ENCODE measurements around the gene VWA2. TPM values are rescaled to one million over a fixed set of nuclear protein-coding genes. Genes with fewer than 3 reads are reported as not detected.

The VWA2 gene
- not detected for total RNA-seq
- long read RNA-seq = 0 reads

DNA sequence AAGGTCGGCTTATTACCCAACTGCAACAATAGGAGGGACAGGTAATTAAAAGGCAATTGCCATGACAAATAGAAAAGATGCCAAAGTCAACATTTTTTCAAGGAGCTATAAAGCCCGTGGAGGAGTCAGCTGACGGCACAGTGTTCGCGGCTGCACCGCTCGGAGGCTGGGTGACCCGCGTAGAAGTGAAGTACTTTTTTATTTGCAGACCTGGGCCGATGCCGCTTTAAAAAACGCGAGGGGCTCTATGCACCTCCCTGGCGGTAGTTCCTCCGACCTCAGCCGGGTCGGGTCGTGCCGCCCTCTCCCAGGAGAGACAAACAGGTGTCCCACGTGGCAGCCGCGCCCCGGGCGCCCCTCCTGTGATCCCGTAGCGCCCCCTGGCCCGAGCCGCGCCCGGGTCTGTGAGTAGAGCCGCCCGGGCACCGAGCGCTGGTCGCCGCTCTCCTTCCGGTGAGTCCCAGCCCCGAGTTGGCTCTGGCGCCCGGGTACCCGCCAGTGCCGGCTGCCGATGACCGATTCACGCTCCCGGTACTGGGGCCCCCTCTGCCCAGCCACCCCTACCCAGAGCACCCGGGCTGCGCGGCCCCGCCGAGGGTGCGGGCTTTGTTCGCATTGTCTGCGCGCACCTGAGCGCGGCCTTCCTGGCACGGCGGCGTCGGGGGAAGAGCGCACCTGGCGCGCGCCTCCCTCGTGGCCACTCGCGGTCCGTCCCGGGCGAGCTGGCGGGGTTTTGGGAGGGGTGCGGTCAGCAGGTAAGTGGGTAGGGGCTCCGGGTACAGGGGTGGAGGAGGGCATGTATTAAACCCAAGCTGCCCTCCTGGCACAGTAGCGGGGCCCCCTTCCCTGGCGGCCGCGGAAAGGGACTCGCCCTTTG is at the start of gene VWA2:
TSS of gene VWA2 (plus strand) at position 138 of the 877 bp plus-strand sequence. CDS start 9,460 bp downstream, outside the sequence.
- Histone ChIP-seq H3K36me3 (no peaks in the 10 kb centered on the region), H3K4me1 (peaks cover 25% of the 10 kb centered on the region), H3K9me3 (replicated peaks) (no peaks in the 10 kb centered on the region), H3K27me3 (ENCODE audit: low read depth) (peaks cover 95% of the 10 kb centered on the region), H3K4me3 (peak within 1 kb of the TSS; percentile 68), H3K27ac (replicated peaks) (no peak within 1 kb of the TSS)
- peak; percentile 23 for DNase-seq
- intact Hi-C loops (cut with micrococcal nuclease) = no loop called here
- peak; percentile 45 for TF ChIP-seq CTCF (IDR thresholded peaks at IDR 0.05; ENCODE audit: borderline replicate concordance)

GRCh38 chr10:114189700-114190099 is 49.4 kb upstream of the VWA2 start:
- Histone ChIP-seq H3K4me3 (no peak overlapping the region), H3K4me1 (no peaks in the 10 kb centered on the region), H3K27me3 (ENCODE audit: low read depth) (no peaks in the 10 kb centered on the region), H3K9me3 (replicated peaks) (no peaks in the 10 kb centered on the region), H3K36me3 (no peaks in the 10 kb centered on the region), H3K27ac (replicated peaks) (no peak overlapping the region)
- DNase-seq = no peak
- intact Hi-C loops (cut with micrococcal nuclease) = no loop called here
- TF ChIP-seq CTCF (IDR thresholded peaks at IDR 0.05; ENCODE audit: borderline replicate concordance) = no peak

DNA sequence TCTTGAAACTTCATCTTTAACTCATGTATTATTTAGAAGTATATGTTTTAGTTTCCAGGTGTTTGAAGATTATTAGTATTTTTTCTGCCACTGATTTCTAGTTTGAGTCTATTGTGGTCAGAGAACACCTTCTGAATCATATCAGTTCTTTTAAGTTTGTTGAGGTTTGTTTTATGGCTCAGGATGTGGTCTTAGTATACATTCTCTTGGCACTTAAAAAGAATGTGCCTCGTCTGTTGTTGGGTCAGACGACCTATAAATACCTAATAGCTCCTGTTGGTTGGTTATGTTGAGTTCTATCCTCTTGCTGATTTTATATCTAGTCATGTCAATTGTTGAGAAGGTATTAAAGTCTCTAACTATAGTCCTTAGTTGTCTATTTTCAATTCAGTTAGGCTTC is 44.0 kb upstream of the VWA2 start:
- no peaks in the 10 kb centered on the region for H3K36me3 ChIP-seq
- no peaks in the 10 kb centered on the region for H3K4me1 ChIP-seq
- no peak overlapping the region for H3K27ac ChIP-seq (replicated peaks)
- no peak for DNase-seq
- no peak overlapping the region for H3K4me3 ChIP-seq
- H3K9me3 ChIP-seq (replicated peaks) = no peaks in the 10 kb centered on the region
- intact Hi-C loops (cut with micrococcal nuclease) = no loop called here
- no peak for TF ChIP-seq CTCF (IDR thresholded peaks at IDR 0.05; ENCODE audit: borderline replicate concordance)
- H3K27me3 ChIP-seq (ENCODE audit: low read depth) = no peaks in the 10 kb centered on the region

GRCh38 chr10:114199239-114199638 is 39.8 kb upstream of the VWA2 start:
- H3K36me3 ChIP-seq = no peaks in the 10 kb centered on the region
- no peaks in the 10 kb centered on the region for H3K9me3 ChIP-seq (replicated peaks)
- no peak overlapping the region for H3K27ac ChIP-seq (replicated peaks)
- H3K4me3 ChIP-seq = no peak overlapping the region
- no peaks in the 10 kb centered on the region for H3K27me3 ChIP-seq (ENCODE audit: low read depth)
- intact Hi-C loops (cut with micrococcal nuclease) = no loop called here
- TF ChIP-seq CTCF (IDR thresholded peaks at IDR 0.05; ENCODE audit: borderline replicate concordance) = no peak
- H3K4me1 ChIP-seq = no peaks in the 10 kb centered on the region
- no peak for DNase-seq

- Histone ChIP-seq H3K36me3 (no peaks in the 10 kb centered on the region), H3K4me3 (no peak overlapping the region), H3K27ac (replicated peaks) (no peak overlapping the region), H3K9me3 (replicated peaks) (no peaks in the 10 kb centered on the region), H3K27me3 (ENCODE audit: low read depth) (no peaks in the 10 kb centered on the region), H3K4me1 (no peaks in the 10 kb centered on the region)
- no peak for TF ChIP-seq CTCF (IDR thresholded peaks at IDR 0.05; ENCODE audit: borderline replicate concordance)
- DNase-seq = no peak
- intact Hi-C loops (cut with micrococcal nuclease) = no loop called here
Observed at GRCh38 chr10:114202812-114203211, 36.2 kb upstream of the VWA2 start.

All from left ventricle myocardium inferior (tissue), 1 donor.